Sigmoid colon (tissue), 4 donors: ENCODE data around the gene MC2R.

Experiments used
- CTCF ChIP-seq, 4 experiments: fragments of 450-650 bp in 3 of 4; fragments of 200-600 bp in 1 of 4; IDR thresholded peaks; one replicate each; pipeline ENCODE4 v1.5.1; 2016 to 2019; ENCODE audit warnings: antibody characterized with exemption in 4 of 4, mild to moderate bottlenecking in 3 of 4, moderate library complexity in 2 of 4
- EP300 ChIP-seq, 4 donors: sonication (generic); formaldehyde crosslinking; IDR thresholded peaks; one replicate each; pipeline ENCODE4 v1.6.1; 2017; ENCODE audit warnings: antibody characterized with exemption in 4 of 4

GRCh38 chr18:13940326-13940725 lies 25.0 kb upstream of the MC2R start:
- TF ChIP-seq EP300 (IDR thresholded peaks at IDR 0.05) (no peak), CTCF (IDR thresholded peaks at IDR 0.05) (no peak)
